Ectodermal cell (in vitro differentiated cells): ENCODE results near the gene PTPRF. TPM values are rescaled to one million over a fixed set of nuclear protein-coding genes. Genes with fewer than 3 reads are reported as not detected.
A peak's percentile ranks its signal among the peaks of the same experiment; 100 is the strongest.

Source experiments
- H3K27ac ChIP-seq: 2 replicates; pipeline ENCODE4 v1.7.0; 2013; ENCODE audit warnings: mild to moderate bottlenecking, low read depth, low read length; ENCODE audit not compliant: insufficient read depth, poor library complexity, severe bottlenecking
- H3K27me3 ChIP-seq: 2 replicates; pipeline ENCODE4 v1.7.0; 2013; ENCODE audit warnings: mild to moderate bottlenecking, low read length; ENCODE audit not compliant: insufficient read depth, control insufficient read depth, poor library complexity, severe bottlenecking
- H3K36me3 ChIP-seq: one replicate; pipeline ENCODE4 v1.7.0; 2013; ENCODE audit warnings: low read length; ENCODE audit not compliant: control insufficient read depth, insufficient read depth
- H3K4me1 ChIP-seq: one replicate; pipeline ENCODE4 v1.7.0; 2013; ENCODE audit warnings: low read length; ENCODE audit not compliant: control insufficient read depth, insufficient read depth
- H3K4me3 ChIP-seq: 2 replicates; pipeline ENCODE4 v1.7.0; 2013; ENCODE audit warnings: low read depth, low read length, control low read depth; ENCODE audit not compliant: insufficient read depth
- H3K9me3 ChIP-seq: 2 replicates; pipeline ENCODE4 v1.7.0; 2013; ENCODE audit warnings: mild to moderate bottlenecking, low read length, moderate library complexity; ENCODE audit not compliant: control insufficient read depth
- WGBS, 2 experiments: methylation state at CpG; one replicate each; pipeline ENCODE4 v1.1.7; 2013; ENCODE audit warnings: missing lambda C conversion rate in 2 of 2; 5-methylcytosine and 5-hydroxymethylcytosine counted together
- polyA plus RNA-seq, 4 experiments: library from polyadenylated mRNA; stranded (reverse); fragments of 50-300 nt; gene quantifications; one replicate each; pipeline ENCODE4 v1.2.3, GENCODE V29; 2013

PTPRF gene
- 163 TPM for polyA plus RNA-seq (2013, experiment 1 of 4)
- polyA plus RNA-seq (2013, experiment 2 of 4) = 180 TPM
- polyA plus RNA-seq (2013, experiment 3 of 4) = 135 TPM
- 158 TPM for polyA plus RNA-seq (2013, experiment 4 of 4)

DNA sequence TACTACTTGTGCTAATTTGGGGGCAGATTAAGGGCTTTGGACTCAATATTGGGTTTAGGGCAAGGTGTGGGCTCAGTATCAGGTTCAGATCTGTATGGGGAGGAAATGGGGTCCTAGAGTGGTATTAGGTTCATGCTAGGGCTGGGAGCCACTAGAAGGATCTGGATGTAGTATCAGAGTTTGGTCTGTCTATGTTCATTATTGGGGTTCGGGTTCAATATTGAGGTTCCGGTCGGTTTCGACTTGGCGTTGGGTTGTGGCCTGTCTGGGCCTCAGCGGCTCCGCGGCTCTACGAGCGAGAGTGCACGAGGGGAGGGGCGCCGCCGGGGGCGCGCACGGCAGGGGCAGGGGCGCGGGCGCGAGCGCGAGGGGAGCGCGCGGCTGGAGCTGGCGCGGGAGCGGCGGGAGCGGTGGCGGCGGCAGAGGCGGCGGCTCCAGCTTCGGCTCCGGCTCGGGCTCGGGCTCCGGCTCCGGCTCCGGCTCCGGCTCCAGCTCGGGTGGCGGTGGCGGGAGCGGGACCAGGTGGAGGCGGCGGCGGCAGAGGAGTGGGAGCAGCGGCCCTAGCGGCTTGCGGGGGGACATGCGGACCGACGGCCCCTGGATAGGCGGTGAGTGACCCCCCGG, at the start of gene PTPRF:
PTPRF (plus strand) TSS at position 401 of the 624 bp plus-strand sequence. CDS start 14,193 bp downstream, outside the sequence.
- peaks cover 13% of the 10 kb centered on the region for H3K27me3 ChIP-seq
- H3K9me3 ChIP-seq = no peaks in the 10 kb centered on the region
- no peaks in the 10 kb centered on the region for H3K36me3 ChIP-seq
- WGBS, 2 experiments = 0 to 1% methylated on average over 58 of the region's 58 CpGs
- H3K4me3 ChIP-seq = peak within 1 kb of the TSS; percentile 57
- H3K4me1 ChIP-seq = peaks cover 24% of the 10 kb centered on the region
- no peak within 1 kb of the TSS for H3K27ac ChIP-seq

DNA sequence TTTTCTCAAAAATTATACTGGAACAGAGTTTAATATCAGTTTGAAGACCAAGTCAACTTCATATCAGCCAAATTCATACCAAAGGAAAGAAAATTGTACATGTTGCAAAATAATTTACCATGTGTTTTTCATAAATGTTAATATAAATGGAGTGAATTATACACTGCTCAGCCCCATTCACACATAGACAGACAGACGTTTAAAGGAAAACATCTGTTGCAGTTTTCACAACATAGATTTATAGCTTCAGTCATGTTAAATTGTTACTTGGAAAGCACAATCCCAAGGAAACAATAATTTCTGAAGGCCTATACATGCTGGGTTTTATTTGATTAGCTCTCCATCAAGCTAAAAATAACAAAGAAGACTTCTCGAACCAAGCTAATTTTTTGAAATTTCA, 49.2 kb upstream of the PTPRF start:
- H3K27me3 ChIP-seq = no peaks in the 10 kb centered on the region
- H3K27ac ChIP-seq = no peak overlapping the region
- WGBS, 2 experiments = 80 to 100% methylated on average over 1 to 2 of the region's 2 CpGs
- no peaks in the 10 kb centered on the region for H3K36me3 ChIP-seq
- H3K4me1 ChIP-seq = no peaks in the 10 kb centered on the region
- H3K9me3 ChIP-seq = no peaks in the 10 kb centered on the region
- no peak overlapping the region for H3K4me3 ChIP-seq

DNA sequence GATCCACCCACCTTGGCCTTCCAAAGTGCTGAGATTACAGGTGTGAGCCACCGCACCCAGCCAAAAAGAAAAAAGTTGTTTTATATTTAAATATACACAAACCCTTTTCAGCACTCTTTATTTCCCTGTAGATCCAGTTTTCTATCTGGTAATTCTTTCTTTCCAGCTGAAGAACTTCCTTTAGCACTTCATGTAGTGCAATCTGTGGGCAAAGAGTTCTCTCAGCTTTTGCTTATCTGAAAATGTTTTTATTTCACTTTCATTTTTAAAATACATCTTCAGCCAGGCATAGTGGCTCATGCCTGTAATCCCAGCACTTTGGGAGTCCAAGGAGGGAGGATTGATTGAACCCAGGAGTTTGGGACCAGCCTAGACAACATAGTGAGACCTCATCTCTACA, 48.5 kb upstream of the PTPRF start:
- WGBS, 2 experiments = 100% methylated on average over 1 of the region's 1 CpG; no CpG with 5 or more reads in 1 of the 2 experiments
- Histone ChIP-seq H3K27me3 (no peaks in the 10 kb centered on the region), H3K4me3 (no peak overlapping the region), H3K9me3 (no peaks in the 10 kb centered on the region), H3K4me1 (no peaks in the 10 kb centered on the region), H3K36me3 (no peaks in the 10 kb centered on the region), H3K27ac (no peak overlapping the region)

DNA sequence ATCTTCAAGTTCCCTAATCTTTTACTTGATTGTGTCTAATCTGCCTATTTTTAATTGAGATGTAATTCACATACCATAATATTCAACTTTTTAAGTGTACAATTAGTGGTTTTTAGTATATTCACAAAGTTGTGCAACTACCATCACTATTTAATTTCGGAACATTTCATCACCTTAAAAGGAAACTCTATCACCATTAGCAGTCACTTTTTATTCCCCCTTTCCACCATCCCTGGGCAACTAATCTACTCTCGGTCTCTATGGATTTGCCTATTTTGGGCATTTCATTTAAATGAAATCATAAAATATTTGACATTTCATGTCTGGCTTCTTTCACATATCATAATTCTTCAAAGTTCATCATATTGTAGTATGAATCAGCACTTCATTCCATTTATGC, 46.3 kb upstream of the PTPRF start:
- 98 to 100% methylated on average over 1 to 2 of the region's 2 CpGs for WGBS, 2 experiments
- Histone ChIP-seq H3K27me3 (no peaks in the 10 kb centered on the region), H3K9me3 (no peaks in the 10 kb centered on the region), H3K4me3 (no peak overlapping the region), H3K27ac (no peak overlapping the region), H3K4me1 (no peaks in the 10 kb centered on the region), H3K36me3 (no peaks in the 10 kb centered on the region)

DNA sequence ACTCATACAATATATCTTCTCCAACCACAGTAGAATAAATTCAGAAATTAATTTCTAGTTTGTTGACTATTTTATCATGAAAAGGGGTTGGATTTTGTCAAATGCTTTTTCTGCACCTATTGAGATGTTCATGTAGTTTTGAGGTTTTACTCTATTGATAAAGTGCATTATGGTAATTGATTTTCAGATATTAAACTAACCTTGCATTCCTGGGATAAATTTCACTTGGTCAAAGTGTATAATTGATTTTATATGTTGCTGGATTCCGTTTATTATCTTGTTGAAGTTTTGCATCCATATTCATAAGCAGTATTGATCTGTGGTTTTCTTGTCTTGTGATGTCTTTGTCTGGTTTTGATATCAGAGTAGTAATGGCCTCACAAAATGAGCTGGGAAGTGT, 42.5 kb upstream of the PTPRF start:
- H3K27me3 ChIP-seq = no peaks in the 10 kb centered on the region
- H3K36me3 ChIP-seq = no peaks in the 10 kb centered on the region
- H3K9me3 ChIP-seq = no peaks in the 10 kb centered on the region
- 76 to 90% methylated on average over 1 of the region's 1 CpG for WGBS, 2 experiments
- H3K27ac ChIP-seq = no peak overlapping the region
- H3K4me1 ChIP-seq = no peaks in the 10 kb centered on the region
- H3K4me3 ChIP-seq = no peak overlapping the region

DNA sequence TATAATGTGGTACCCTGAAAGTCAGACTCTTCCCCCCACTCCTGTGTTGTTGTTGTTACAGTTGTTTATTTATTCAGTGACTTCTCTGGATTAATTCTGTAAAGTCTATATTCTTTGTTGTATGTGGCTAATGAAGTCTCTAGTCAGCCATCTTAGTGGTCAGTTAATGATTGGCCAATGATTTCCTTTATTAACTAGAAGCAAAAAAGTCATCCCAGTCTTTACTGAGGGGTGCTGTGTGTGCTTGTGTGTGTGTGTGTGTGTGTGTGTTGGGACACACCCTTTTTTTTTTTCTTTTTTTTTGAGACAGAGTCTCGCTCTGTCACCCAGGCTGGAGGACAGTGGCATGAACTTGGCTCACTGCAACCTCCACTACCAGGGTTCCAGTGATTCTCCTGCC, 39.6 kb upstream of the PTPRF start:
- H3K4me3 ChIP-seq = no peak overlapping the region
- H3K27ac ChIP-seq = no peak overlapping the region
- peaks cover 3% of the 10 kb centered on the region for H3K4me1 ChIP-seq
- no peaks in the 10 kb centered on the region for H3K9me3 ChIP-seq
- H3K27me3 ChIP-seq = no peaks in the 10 kb centered on the region
- 82 to 94% methylated on average over 1 of the region's 1 CpG for WGBS, 2 experiments
- H3K36me3 ChIP-seq = no peaks in the 10 kb centered on the region

DNA sequence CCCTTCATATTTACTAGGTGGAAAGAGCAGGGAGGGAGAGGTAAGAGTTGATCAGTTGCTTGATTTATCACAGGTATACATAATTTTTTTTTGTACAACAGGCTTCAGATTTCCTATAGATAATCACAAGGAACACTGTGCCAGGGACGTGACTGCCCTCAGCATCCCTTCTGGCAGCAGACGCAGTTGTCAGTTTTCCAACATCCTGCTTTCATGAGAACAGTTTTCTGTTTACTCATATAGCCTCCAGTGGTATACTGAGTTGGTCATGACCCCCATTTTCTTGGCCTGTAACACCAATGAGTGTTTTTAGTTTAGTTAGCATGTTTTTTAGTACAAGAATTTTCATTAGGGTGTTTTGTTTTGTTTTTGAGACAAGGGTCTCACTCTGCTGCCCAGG, 37.9 kb upstream of the PTPRF start:
- Histone ChIP-seq H3K27ac (no peak overlapping the region), H3K9me3 (no peaks in the 10 kb centered on the region), H3K27me3 (no peaks in the 10 kb centered on the region), H3K4me3 (no peak overlapping the region), H3K4me1 (peaks cover 3% of the 10 kb centered on the region), H3K36me3 (no peaks in the 10 kb centered on the region)
- 94 to 96% methylated on average over 2 of the region's 2 CpGs for WGBS, 2 experiments

DNA sequence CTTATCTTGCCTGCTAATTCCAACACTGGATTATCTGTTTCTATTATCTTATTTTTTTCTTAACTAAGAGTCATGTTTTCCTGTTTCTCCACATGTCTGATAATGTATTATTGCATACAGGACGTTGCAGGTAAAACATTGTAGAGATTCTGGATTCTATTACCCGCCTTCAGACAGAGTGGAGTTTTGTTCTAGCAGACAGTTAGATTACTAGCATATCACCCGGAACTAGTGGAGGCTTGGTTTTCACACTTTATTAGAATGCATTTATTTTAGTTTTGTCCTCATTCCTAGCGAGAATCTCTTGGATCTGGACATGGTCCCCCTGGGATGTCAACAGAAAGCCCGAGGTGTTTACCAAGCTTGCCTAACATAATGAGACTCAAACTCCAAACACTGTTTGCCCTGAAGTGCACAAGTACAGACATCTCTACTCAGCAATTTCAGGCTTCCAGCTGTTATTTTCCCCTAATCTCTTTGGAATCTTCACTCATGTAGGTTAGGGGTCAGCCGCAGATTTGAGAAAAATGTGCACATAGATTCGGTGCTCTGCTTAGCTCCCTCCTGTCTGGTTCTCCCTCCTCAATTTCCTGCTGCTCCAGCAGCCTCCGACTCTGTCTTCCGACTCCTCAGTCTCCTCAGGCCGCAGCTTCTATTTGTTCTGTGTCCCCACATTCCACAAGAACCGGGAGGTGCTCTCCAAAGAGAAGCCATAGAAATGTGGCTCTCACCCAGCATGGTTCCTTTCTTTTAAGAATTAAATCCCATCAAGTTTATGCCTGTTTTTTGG, 36.8 kb upstream of the PTPRF start:
- Histone ChIP-seq H3K4me1 (peaks cover 3% of the 10 kb centered on the region), H3K27ac (no peak overlapping the region), H3K27me3 (no peaks in the 10 kb centered on the region), H3K36me3 (no peaks in the 10 kb centered on the region), H3K9me3 (no peaks in the 10 kb centered on the region), H3K4me3 (no peak overlapping the region)
- WGBS, 2 experiments = 43 to 47% methylated on average over 11 of the region's 11 CpGs

DNA sequence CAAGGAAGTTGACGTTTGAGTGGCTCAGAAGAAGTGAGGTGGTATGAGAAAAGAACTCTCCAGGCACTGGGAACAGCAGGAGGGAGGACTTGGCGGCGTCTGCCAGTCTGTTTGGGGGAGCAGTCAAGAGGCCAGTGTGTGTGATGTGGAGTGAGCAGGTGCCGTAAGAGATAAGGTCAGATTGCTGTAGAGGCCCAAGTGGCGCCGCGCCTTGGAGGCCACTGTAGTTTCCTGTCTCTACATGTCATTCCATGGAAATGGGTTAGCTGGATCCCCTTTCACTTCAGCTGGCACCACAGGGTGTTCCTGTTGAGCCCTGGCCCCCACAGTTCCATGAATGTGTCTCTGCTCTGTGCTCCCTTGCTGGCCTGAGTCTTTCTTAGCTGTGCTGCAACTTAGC, 35.5 kb upstream of the PTPRF start:
- no peaks in the 10 kb centered on the region for H3K27me3 ChIP-seq
- 80 to 82% methylated on average over 7 of the region's 7 CpGs for WGBS, 2 experiments
- no peak overlapping the region for H3K27ac ChIP-seq
- H3K9me3 ChIP-seq = no peaks in the 10 kb centered on the region
- H3K36me3 ChIP-seq = no peaks in the 10 kb centered on the region
- no peak overlapping the region for H3K4me3 ChIP-seq
- peaks cover 3% of the 10 kb centered on the region for H3K4me1 ChIP-seq

DNA sequence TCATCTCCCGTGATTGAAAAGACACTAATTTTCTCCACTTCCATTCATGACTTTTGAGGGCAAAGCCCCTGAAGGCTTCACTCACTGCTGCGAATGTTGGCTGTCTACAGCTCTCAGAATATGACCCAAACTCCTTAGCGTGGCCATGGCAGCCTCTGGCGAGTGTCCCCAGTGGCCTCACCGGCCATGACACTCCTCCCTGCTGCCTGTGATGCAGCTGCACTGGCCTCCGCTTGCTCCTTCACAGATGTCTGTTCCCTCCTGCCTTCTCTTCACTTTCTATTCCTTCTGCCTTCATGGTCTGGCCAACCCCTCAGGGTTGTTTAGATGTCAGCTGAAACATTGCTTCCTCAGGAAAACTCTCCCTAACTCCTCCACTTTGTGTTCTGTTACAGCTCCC, 30.8 kb upstream of the PTPRF start:
- Histone ChIP-seq H3K27ac (no peak overlapping the region), H3K4me3 (no peak overlapping the region), H3K27me3 (no peaks in the 10 kb centered on the region), H3K9me3 (no peaks in the 10 kb centered on the region), H3K4me1 (no peaks in the 10 kb centered on the region), H3K36me3 (no peaks in the 10 kb centered on the region)
- WGBS, 2 experiments = 82 to 86% methylated on average over 6 of the region's 6 CpGs
